Esophagus muscularis mucosa (tissue), 4 donors: ENCODE measurements around the gene CTDP1. TPM values are rescaled to one million over a fixed set of nuclear protein-coding genes. Genes with fewer than 3 reads are reported as not detected.
"Not testable (repeated sequence)": the region's sequence is repeated elsewhere in the genome, so short reads cannot be mapped to it uniquely, and the experiment has no call there.

Source experiments
- DNase-seq: peaks from one replicate; pipeline ENCODE4 v3.0.0-alpha.2; 2017; ENCODE audit errors: extremely low spot score
- H3K27ac ChIP-seq, 4 donors: fragments of 200-600 bp; sonication (generic); replicated peaks in 1 of 4; 1 replicate in 3 of 4; 2 replicates in 1 of 4; pipeline ENCODE4 v1.5.1; 2016 to 2019; ENCODE audit warnings: mild to moderate bottlenecking in 1 of 4
- H3K27me3 ChIP-seq, 4 donors: fragments of 200-600 bp; sonication (generic); one replicate each; pipeline versions ENCODE4 v1.5.1 to v1.6.0; 2016 to 2019
- H3K36me3 ChIP-seq, 4 donors: fragments of 200-600 bp; sonication (generic); one replicate each; pipeline ENCODE4 v1.5.1; 2016 to 2019
- H3K4me1 ChIP-seq, 4 donors: fragments of 200-600 bp; sonication (generic); one replicate each; pipeline ENCODE4 v1.5.1; 2016 to 2019
- H3K4me3 ChIP-seq, 4 donors: fragments of 200-600 bp; sonication (generic); 1 replicate in 2 of 4; 2 replicates in 2 of 4; pipeline ENCODE4 v1.5.1; 2016 to 2019; ENCODE audit warnings: mild to moderate bottlenecking in 4 of 4, moderate library complexity in 1 of 4
- H3K9me3 ChIP-seq, 4 donors: fragments of 200-600 bp; sonication (generic); 1 replicate in 3 of 4; 2 replicates in 1 of 4; pipeline ENCODE4 v1.5.1; 2016 to 2019
- CTCF ChIP-seq, 3 experiments: fragments of 200-600 bp in 2 of 3; fragments of 450-650 bp in 1 of 3; sonication (generic) in 2 of 3; IDR thresholded peaks; one replicate each; pipeline ENCODE4 v1.5.1; 2017 to 2019; ENCODE audit warnings: antibody characterized with exemption in 3 of 3, mild to moderate bottlenecking in 2 of 3, moderate library complexity in 1 of 3
- EP300 ChIP-seq: sonication (generic); formaldehyde crosslinking; IDR thresholded peaks from one replicate; pipeline ENCODE4 v1.6.1; 2017; ENCODE audit warnings: antibody characterized with exemption
- POLR2A ChIP-seq: fragments of 450-650 bp; IDR thresholded peaks from one replicate; pipeline ENCODE4 v1.6.1; 2017; ENCODE audit warnings: antibody characterized with exemption, moderate library complexity, mild to moderate bottlenecking, low read depth
- POLR2AphosphoS5 ChIP-seq, 2 donors: sonication (generic); formaldehyde crosslinking; IDR thresholded peaks; one replicate each; pipeline ENCODE4 v1.6.1; 2017; ENCODE audit warnings: antibody characterized with exemption in 2 of 2
- WGBS: methylation state at CpG from one replicate; pipeline ENCODE4 v1.1.5; 2018; 5-methylcytosine and 5-hydroxymethylcytosine counted together
- intact Hi-C: fragments of 100-400 bp; cut with DNase I; formaldehyde crosslinking; loops from one replicate; pipeline ENCODE4 v1.15.1; 2023
- total RNA-seq, 4 donors: library from RNA; depleted of rRNA; stranded (reverse); fragments of >200 nt; gene quantifications; one replicate each; pipeline versions ENCODE4 v1.1.0 to v1.2.1, GENCODE V29; 2016

The CTDP1 gene
- total RNA-seq, 4 donors from 2014 or later: 22.0 to 28.5 (median 24.5) TPM

- Histone ChIP-seq H3K4me3 (no peak overlapping the region), H3K4me1 (peaks cover 0 to 4% (median 0%) of the 10 kb centered on the region in 4 donors), H3K36me3 (peaks cover 26 to 84% (median 66%) of the 10 kb centered on the region in 4 donors), H3K27ac (no peak overlapping the region), H3K9me3 (peaks cover 0 to 6% (median 2%) of the 10 kb centered on the region in 4 donors), H3K27me3 (no peaks in the 10 kb centered on the region)
- TF ChIP-seq EP300 (no peak), POLR2AphosphoS5 (IDR thresholded peaks at IDR 0.05) (no peak)
- 97% methylated on average over 14 of the region's 20 CpGs for WGBS
- no peak for DNase-seq
- intact Hi-C loops: no loop called here
Measured at GRCh38 chr18:79726721-79727120, 47.1 kb downstream of the CTDP1 start.

- H3K36me3 ChIP-seq: peaks cover 26 to 89% (median 68%) of the 10 kb centered on the region in 4 donors
Measured at GRCh38 chr18:79727211-79727610, 47.6 kb downstream of the CTDP1 start.

GRCh38 chr18:79728931-79729586 is 49.5 kb downstream of the CTDP1 start:
- TF ChIP-seq EP300: no peak
- TF ChIP-seq POLR2A: no peak
- no peak for TF ChIP-seq POLR2AphosphoS5 (IDR thresholded peaks at IDR 0.05)
- no peak for TF ChIP-seq CTCF (IDR thresholded peaks at IDR 0.05)
- WGBS: 95% methylated on average over 26 of the region's 35 CpGs
- H3K27ac ChIP-seq: no peak overlapping the region
- H3K4me1 ChIP-seq: peaks cover 0 to 4% (median 0%) of the 10 kb centered on the region in 4 donors
- DNase-seq: no peak
- peaks cover 0 to 14% (median 3%) of the 10 kb centered on the region in 4 donors for H3K9me3 ChIP-seq
- no peaks in the 10 kb centered on the region for H3K27me3 ChIP-seq
- H3K4me3 ChIP-seq: no peak overlapping the region
- H3K36me3 ChIP-seq: peaks cover 33 to 87% (median 65%) of the 10 kb centered on the region in 4 donors
- intact Hi-C loops: no loop called here

More at GRCh38 chr18:79727211-79727610, 47.6 kb downstream of the CTDP1 start:
- Histone ChIP-seq H3K4me1 (peaks cover 0 to 4% (median 0%) of the 10 kb centered on the region in 4 donors), H3K4me3 (no peak overlapping the region), H3K9me3 (peaks cover 0 to 10% (median 3%) of the 10 kb centered on the region in 4 donors), H3K27ac (no peak overlapping the region), H3K27me3 (no peaks in the 10 kb centered on the region)
- no peak for TF ChIP-seq POLR2AphosphoS5 (IDR thresholded peaks at IDR 0.05)
- intact Hi-C loops: no loop called here
- no peak for DNase-seq
- WGBS: 95% methylated on average over 33 of the region's 33 CpGs

GRCh38 chr18:79729611-79730010 is 50.0 kb downstream of the CTDP1 start:
- Histone ChIP-seq H3K4me3 (no peak overlapping the region), H3K27ac (no peak overlapping the region), H3K4me1 (peaks cover 0 to 4% (median 0%) of the 10 kb centered on the region in 4 donors), H3K9me3 (peaks cover 0 to 14% (median 3%) of the 10 kb centered on the region in 4 donors), H3K36me3 (peaks cover 33 to 87% (median 67%) of the 10 kb centered on the region in 4 donors), H3K27me3 (no peaks in the 10 kb centered on the region)
- WGBS: 100% methylated on average over 12 of the region's 12 CpGs
- intact Hi-C loops: no loop called here
- no peak for DNase-seq
- TF ChIP-seq POLR2A: no peak
- TF ChIP-seq CTCF (IDR thresholded peaks at IDR 0.05): no peak
- TF ChIP-seq EP300: no peak
- TF ChIP-seq POLR2AphosphoS5 (IDR thresholded peaks at IDR 0.05): no peak

GRCh38 chr18:79730804-79731203 is 51.2 kb downstream of the CTDP1 start:
- no peak for DNase-seq
- Histone ChIP-seq H3K27me3 (no peaks in the 10 kb centered on the region), H3K36me3 (peaks cover 42 to 90% (median 72%) of the 10 kb centered on the region in 4 donors), H3K4me1 (peaks cover 0 to 2% (median 0%) of the 10 kb centered on the region in 4 donors), H3K4me3 (no peak overlapping the region), H3K27ac (no peak overlapping the region), H3K9me3 (peaks cover 0 to 14% (median 3%) of the 10 kb centered on the region in 4 donors)
- intact Hi-C loops: no loop called here
- 92% methylated on average over 4 of the region's 11 CpGs for WGBS
- TF ChIP-seq CTCF (IDR thresholded peaks at IDR 0.05): no peak
- no peak for TF ChIP-seq POLR2AphosphoS5 (IDR thresholded peaks at IDR 0.05)
- no peak for TF ChIP-seq POLR2A
- TF ChIP-seq EP300: no peak

GRCh38 chr18:79731881-79732720 is 52.5 kb downstream of the CTDP1 start:
- 99% methylated on average over 13 of the region's 17 CpGs for WGBS
- H3K36me3 ChIP-seq: peaks cover 54 to 95% (median 84%) of the 10 kb centered on the region in 4 donors
- intact Hi-C loops: not testable (repeated sequence)

More at GRCh38 chr18:79731881-79732720, 52.5 kb downstream of the CTDP1 start:
- not testable (repeated sequence) for H3K27ac ChIP-seq, H3K27me3 ChIP-seq, DNase-seq, H3K4me1 ChIP-seq, H3K4me3 ChIP-seq
- H3K9me3 ChIP-seq: peaks cover 0 to 14% (median 3%) of the 10 kb centered on the region in 4 donors
